Astrocyte (in vitro differentiated cells and primary cell): ENCODE results near the gene TMEM98.

Experiments
- CTCF ChIP-seq: IDR thresholded peaks from 2 replicates; pipeline ENCODE4 v1.5.1; 2011; ENCODE audit warnings: low read depth, mild to moderate bottlenecking, inconsistent platforms, low read length, moderate library complexity; ENCODE audit not compliant: insufficient read depth
- EZH2 ChIP-seq: IDR thresholded peaks from 2 replicates; pipeline ENCODE4 v1.6.1; 2012; ENCODE audit warnings: mild to moderate bottlenecking, low read length, inconsistent platforms; ENCODE audit not compliant: insufficient read depth

GRCh38 chr17:32953045-32953444, 25.1 kb downstream of the TMEM98 start:
- TF ChIP-seq CTCF, result no peak
- TF ChIP-seq EZH2, result no peak
